NCI-H82 (cell line): ENCODE measurements around the gene TMED5.

Experiments used
- DNase-seq: peaks from one replicate; lab custom pipeline; 2025; lab: John Stamatoyannopoulos, UW

TMED5 gene

DNA sequence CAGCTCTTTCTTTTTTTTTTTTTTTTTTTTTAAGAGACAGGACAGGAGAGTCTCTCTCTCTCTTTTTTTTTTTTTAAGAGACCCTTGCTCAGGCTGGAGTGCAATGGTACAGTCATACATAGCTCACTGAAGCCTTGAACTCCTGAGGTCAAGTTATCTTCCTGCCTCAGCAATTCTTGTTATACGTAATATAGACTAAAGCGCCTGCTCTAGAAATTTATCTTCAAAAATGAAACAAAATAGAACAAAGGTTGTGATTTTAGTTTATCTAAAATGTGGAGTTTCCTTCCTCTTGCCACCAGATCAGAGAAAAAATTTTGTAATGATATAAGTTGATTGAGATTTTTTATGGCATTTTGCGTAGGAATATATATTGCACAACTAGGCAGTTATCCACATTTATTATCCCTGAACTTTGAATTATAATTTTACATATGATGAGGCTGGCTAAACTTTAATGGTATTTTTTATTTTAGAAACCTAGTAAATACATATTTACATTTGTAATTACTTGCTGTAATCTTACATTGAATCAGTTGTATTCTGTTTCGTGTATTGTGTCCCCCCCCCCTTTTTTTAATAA lies 56.9 kb downstream of the TMED5 start:
- DNase-seq, result no peak

DNA sequence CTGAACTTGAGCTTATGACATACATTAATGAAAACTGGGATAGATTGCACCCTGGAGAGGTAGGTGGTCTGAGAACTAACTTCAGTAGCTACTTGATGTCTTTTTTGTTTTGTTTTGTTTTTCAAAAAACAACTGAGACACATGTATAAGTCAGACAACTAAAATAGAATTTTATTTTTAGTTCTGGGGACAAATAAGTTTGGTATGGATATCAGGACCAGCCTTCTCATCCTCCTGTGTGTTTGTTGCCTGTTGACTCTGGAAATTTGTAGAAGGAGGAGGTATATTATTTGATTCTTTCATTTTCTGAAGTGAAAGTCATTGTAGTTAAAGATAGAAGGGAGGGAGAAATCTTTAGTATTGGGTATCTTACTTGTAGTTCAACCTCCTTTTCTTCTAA lies 59.6 kb downstream of the TMED5 start:
- DNase-seq, result no peak

DNA sequence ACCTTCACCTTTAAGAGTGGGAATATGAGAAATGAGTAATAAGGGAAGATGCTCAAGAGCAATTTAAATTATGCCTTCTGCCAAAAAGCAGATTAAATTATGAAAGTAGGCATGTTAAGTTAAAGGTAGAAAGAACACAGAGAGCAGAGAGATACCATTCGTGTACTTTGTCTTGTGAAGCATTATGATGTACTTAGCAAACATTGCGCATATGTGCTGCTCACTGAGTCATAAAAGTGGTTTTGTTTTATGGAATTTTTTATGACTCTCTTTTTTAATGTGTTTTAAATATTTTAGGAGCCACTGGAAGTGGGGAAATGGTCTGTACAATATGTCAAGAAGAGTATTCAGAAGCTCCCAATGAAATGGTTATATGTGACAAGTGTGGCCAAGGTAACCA lies 65.8 kb downstream of the TMED5 start:
- DNase-seq, result no peak

DNA sequence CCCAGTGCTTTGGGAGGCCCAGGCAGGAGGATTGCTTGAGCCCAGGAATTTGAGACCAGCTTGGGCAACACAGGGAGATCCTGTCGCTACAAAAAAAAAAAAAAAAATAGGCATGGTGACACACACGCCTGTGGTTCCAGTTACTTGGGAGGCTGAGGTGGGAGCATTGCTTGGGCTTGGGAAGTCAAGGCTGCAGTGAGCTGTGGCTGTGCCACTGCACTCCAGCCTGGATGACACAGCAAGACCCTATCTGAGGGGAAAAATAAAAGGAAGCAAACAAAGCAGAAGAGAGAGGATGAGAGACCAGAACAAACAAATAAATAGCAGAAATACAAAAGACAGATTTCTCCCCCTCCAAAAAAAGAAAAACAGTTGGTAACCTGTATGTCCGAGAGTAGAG lies 67.1 kb downstream of the TMED5 start:
- DNase-seq, result no peak

DNA sequence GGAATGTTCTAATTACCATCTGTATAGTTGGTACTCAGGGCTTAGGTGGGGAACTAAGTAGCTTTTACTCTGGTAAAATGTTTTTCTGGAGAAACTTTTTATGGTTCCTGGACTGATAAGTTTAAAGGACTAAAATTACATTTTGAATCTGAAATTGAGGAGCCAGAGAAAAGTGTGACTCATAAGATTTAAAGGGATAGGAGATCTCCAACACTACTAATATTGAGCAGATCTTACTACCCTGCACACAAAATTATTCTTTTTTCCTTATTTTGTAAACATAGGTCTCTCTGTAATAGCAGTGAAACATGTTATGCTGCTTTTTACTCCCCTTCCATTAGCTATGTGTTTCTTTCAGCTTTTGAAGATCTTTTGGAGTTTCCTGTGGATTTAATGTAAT lies 68.7 kb downstream of the TMED5 start:
- DNase-seq, result no peak

DNA sequence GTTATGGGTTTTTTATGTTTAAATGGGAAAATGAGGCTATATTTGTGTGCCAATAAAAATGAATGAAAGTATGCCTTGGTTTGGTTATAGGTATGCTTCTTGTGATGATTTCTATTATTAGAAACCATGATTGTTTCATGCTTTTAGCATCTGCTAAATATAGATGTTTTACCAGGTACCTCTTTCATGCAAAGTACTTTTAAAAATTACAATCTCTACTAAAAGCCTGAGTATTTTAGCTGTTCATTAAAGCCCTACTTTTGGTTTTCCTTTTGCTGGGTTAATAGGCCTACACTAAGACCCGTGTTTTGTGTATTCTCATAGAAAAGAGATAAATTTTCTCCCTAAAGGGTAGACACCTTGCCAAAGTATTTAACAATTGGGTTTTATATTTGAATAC lies 69.1 kb downstream of the TMED5 start:
- DNase-seq, result no peak

DNA sequence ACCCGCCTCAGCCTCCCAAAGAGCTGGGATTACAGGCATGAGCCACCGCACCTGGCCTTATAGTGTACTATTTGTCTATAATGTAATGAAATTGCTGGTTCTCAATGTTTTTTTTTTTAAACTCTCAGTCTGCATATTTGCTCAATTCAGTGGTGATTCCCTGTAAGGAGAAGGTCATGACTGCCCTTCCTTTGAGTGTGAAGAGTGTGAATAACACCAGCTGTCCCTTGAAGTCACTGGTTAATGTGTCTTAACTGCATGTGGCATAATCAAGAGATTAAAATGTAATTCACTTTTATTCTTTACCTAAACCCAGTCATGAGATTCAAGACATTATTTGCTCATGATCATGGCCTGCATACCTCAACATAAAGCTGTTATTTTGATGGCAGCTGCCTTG lies 70.6 kb downstream of the TMED5 start:
- DNase-seq, result peak; percentile 11

DNA sequence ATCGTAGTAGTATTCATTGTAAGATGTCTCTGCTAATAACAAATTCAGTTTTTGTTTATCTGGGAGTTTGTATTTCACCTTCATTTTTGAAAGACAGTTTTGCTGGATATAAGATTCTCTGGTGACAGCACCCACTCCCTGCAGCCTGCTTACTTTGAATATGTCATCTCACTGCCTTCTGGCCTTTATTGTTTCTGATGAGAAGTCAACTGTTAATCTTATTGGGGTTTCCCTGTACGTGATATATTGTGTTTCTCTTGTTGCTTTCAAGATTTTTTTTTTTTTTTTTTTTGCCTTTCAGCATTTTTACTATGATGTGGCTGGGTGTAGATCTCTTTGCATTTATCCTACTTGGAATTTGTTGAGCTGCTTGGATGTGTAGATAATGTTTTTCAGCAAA lies 71.9 kb downstream of the TMED5 start:
- no peak for DNase-seq

DNA sequence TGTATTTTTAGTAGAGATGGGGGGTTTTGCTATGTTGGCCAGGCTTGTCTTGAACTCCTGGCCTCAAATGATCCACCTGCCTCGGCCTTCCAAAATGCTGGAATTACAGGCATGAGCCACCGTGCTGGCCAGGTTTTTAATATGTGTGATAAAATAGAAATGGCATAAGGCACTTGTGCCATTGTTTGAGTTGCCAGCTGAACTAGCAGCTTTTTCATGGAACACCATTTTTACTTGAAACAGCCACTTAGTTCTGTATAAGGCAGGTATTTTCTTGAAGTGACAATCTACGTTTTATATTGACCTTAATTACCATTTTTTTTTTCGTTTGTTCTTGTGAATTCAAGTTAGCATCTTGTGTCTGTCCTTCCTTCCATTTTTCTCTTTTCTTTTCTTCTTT lies 72.8 kb downstream of the TMED5 start:
- DNase-seq, result no peak

DNA sequence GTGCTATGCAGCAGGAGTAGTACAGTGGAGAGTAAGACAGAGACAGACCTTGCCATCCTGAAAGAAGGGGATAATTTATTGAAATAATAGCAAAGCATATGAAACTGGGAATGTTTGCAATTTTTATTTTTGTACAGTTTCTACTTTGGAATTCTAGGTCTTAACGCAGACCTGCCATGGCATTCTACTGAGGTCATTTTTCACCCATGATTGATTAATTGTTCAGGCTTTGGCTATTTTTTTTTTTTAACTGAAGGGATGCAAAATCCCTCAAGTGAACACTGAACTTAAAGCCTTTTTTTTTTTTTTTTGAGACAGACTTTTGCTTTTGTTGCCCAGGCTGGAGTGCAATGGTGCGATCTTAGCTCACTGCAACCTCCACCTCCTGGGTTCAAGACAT lies 74.0 kb downstream of the TMED5 start:
- no peak for DNase-seq

DNA sequence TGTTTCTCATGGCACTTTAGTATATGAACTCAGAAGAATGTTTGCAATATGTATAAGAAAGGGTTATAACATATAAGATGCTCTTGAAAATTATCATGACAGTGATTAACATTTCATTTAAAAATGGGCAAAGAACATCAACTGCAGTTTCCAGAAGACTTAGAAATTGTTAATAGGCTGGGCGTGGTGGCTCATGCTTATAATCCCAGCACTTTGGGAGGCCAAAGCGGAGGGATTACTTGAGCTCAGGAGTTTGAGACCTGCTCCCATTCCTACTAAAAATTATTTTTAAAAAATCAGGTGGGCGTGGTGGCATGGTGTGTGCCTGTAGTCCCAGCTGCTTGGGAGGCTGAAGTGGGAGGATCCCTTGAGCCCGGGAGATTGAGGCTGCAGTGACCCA lies 78.1 kb downstream of the TMED5 start:
- DNase-seq, result no peak
